SK-N-SH treated with all-trans-retinoic acid at 6 μM for 48 hours (cell line): ENCODE results near the gene SLC27A5.

Source experiments
- ATAC-seq: fragments of 200-7000 bp; cut with Tn5 transposase; 3 replicates; pipeline ENCODE4 v1.9.1; 2020; ENCODE audit warnings: mild to moderate bottlenecking, moderate library complexity
- ARNTL ChIP-seq: fragments of 450-650 bp; formaldehyde crosslinking; IDR thresholded peaks from 2 replicates; pipeline ENCODE4 v1.5.0; 2020; ENCODE audit warnings: low read depth, mild to moderate bottlenecking, moderate library complexity, borderline replicate concordance
- BACH2 ChIP-seq: fragments of 250-450 bp; sonication (Bioruptor Pico); IDR thresholded peaks from 2 replicates; pipeline ENCODE4 v1.9.0; 2021; ENCODE audit warnings: mild to moderate bottlenecking, borderline replicate concordance
- CSDC2 ChIP-seq: fragments of 250-450 bp; sonication (Bioruptor Pico); IDR thresholded peaks from 2 replicates; pipeline ENCODE4 v1.5.0; 2020; ENCODE audit warnings: mild to moderate bottlenecking, moderate library complexity
- ESRRG ChIP-seq: fragments of 250-450 bp; sonication (Bioruptor Pico); IDR thresholded peaks from 2 replicates; pipeline ENCODE4 v1.6.1; 2021; ENCODE audit warnings: mild to moderate bottlenecking
- GLIS3 ChIP-seq: fragments of 250-450 bp; sonication (Bioruptor Pico); IDR thresholded peaks from 2 replicates; pipeline ENCODE4 v1.5.0; 2020; ENCODE audit warnings: mild to moderate bottlenecking, moderate library complexity
- ISL1 ChIP-seq: fragments of 250-450 bp; sonication (Bioruptor Pico); IDR thresholded peaks from 2 replicates; pipeline ENCODE4 v2.1.2; 2022; ENCODE audit warnings: mild to moderate bottlenecking, moderate library complexity
- OSR1 ChIP-seq: fragments of 250-450 bp; sonication (Bioruptor Pico); IDR thresholded peaks from 2 replicates; pipeline ENCODE4 v1.8.0; 2022; ENCODE audit warnings: moderate library complexity, mild to moderate bottlenecking, inconsistent platforms
- PPARA ChIP-seq: fragments of 250-450 bp; sonication (Bioruptor Pico); IDR thresholded peaks from 2 replicates; pipeline ENCODE4 v1.5.0; 2020; ENCODE audit warnings: mild to moderate bottlenecking, borderline replicate concordance
- RARB ChIP-seq: fragments of 250-450 bp; sonication (Bioruptor Pico); IDR thresholded peaks from 2 replicates; pipeline ENCODE4 v1.8.0; 2021; ENCODE audit warnings: mild to moderate bottlenecking, moderate library complexity
- SNAI2 ChIP-seq: fragments of 250-450 bp; sonication (Bioruptor Pico); IDR thresholded peaks from 2 replicates; pipeline ENCODE4 v1.5.0; 2020; ENCODE audit warnings: mild to moderate bottlenecking, moderate library complexity
- TCF4 ChIP-seq: fragments of 250-450 bp; sonication (Bioruptor Pico); IDR thresholded peaks from 2 replicates; pipeline ENCODE4 v1.8.0; 2021; ENCODE audit warnings: mild to moderate bottlenecking, moderate library complexity, borderline replicate concordance
- TOX ChIP-seq: fragments of 250-450 bp; sonication (Bioruptor Pico); IDR thresholded peaks from 2 replicates; pipeline ENCODE4 v1.8.0; 2021; ENCODE audit warnings: mild to moderate bottlenecking, moderate library complexity, borderline replicate concordance
- ZC3H10 ChIP-seq: fragments of 250-450 bp; sonication (Bioruptor Pico); IDR thresholded peaks from 2 replicates; pipeline ENCODE4 v1.5.1; 2021; ENCODE audit warnings: mild to moderate bottlenecking, moderate library complexity
- ZFP30 ChIP-seq: fragments of 450-650 bp; formaldehyde crosslinking; IDR thresholded peaks from 2 replicates; pipeline ENCODE4 v1.5.0; 2022; ENCODE audit warnings: mild to moderate bottlenecking, moderate library complexity
- ZNF565 ChIP-seq: fragments of 450-650 bp; formaldehyde crosslinking; conservative IDR thresholded peaks from 2 replicates; pipeline ENCODE4 v1.5.0; 2020; ENCODE audit warnings: low read depth, mild to moderate bottlenecking, moderate library complexity
- ZNF70 ChIP-seq: fragments of 450-650 bp; formaldehyde crosslinking; IDR thresholded peaks from 2 replicates; pipeline ENCODE4 v1.5.0; 2020; ENCODE audit warnings: mild to moderate bottlenecking, moderate library complexity
- TF ChIP-seq, protein P1 (sequence below): fragments of 250-450 bp; sonication (Bioruptor Pico); IDR thresholded peaks from 2 replicates; pipeline ENCODE4 v1.8.0; 2021; ENCODE audit warnings: low read depth, mild to moderate bottlenecking, moderate library complexity, borderline replicate concordance
- TF ChIP-seq, protein P2 (sequence below): fragments of 250-450 bp; sonication (Bioruptor Pico); IDR thresholded peaks from 2 replicates; pipeline ENCODE4 v1.5.1; 2020; ENCODE audit warnings: low read depth, mild to moderate bottlenecking, moderate library complexity
- TF ChIP-seq, protein P3 (sequence below): fragments of 250-450 bp; sonication (Bioruptor Pico); IDR thresholded peaks from 2 replicates; pipeline ENCODE4 v1.5.0; 2020; ENCODE audit warnings: mild to moderate bottlenecking, moderate library complexity

The SLC27A5 gene

DNA sequence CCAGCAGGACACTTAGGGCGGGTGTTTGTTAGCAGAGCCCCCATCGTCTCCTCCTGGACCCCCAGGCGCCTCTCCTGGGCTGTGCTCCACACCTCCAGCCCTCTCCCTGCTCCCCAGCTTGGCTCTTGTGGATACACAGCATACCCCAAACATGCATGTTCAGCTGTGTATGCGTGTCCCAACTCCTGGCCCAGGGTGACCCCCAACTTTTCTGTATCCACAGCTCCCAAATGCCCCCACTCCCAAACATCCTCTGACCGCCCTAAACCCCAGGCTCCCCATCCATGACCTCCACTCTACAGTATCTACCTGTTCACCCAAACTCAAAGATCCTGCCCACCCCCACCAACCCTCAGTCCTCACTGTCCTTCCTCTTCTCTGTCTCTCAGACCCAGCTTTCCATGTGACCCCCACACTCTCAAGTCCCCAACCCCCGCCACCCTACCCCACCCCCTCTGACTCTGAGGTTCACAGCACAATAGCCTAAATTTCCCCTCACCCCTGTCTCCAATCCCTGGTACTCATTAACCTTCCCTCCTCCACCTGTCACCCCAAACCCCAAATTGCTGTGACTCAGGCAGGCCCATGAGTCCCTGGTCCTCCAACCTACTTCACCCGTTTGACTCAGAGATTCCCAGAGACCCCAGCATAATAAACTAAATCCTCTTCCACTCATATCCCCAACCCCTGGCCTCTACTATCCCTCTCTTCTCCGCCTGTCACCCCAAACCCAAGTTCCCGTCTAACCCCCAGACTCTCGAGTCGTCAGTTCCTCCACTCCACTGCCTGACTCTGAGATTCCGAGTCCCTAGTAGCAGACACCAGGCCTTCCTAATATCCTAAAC lies 45.7 kb upstream of the SLC27A5 start:
- ATAC-seq = no peak
- TF ChIP-seq TCF4 (CRISPR knock-in tag) (no peak), ARNTL (CRISPR knock-in tag) (no peak), ZNF565 (no peak), SNAI2 (no peak), ZC3H10 (CRISPR knock-in tag) (no peak), OSR1 (CRISPR knock-in tag) (no peak), GLIS3 (no peak), PPARA (CRISPR knock-in tag) (no peak), ESRRG (CRISPR knock-in tag) (no peak), ZNF70 (CRISPR knock-in tag) (no peak), BACH2 (no peak), RARB (no peak)
- TF ChIP-seq, protein P1, sequence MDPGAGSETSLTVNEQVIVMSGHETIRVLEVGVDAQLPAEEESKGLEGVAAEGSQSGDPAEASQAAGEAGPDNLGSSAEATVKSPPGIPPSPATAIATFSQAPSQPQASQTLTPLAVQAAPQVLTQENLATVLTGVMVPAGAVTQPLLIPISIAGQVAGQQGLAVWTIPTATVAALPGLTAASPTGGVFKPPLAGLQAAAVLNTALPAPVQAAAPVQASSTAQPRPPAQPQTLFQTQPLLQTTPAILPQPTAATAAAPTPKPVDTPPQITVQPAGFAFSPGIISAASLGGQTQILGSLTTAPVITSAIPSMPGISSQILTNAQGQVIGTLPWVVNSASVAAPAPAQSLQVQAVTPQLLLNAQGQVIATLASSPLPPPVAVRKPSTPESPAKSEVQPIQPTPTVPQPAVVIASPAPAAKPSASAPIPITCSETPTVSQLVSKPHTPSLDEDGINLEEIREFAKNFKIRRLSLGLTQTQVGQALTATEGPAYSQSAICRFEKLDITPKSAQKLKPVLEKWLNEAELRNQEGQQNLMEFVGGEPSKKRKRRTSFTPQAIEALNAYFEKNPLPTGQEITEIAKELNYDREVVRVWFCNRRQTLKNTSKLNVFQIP (CRISPR knock-in tag) = no peak
- TF ChIP-seq, protein P2, sequence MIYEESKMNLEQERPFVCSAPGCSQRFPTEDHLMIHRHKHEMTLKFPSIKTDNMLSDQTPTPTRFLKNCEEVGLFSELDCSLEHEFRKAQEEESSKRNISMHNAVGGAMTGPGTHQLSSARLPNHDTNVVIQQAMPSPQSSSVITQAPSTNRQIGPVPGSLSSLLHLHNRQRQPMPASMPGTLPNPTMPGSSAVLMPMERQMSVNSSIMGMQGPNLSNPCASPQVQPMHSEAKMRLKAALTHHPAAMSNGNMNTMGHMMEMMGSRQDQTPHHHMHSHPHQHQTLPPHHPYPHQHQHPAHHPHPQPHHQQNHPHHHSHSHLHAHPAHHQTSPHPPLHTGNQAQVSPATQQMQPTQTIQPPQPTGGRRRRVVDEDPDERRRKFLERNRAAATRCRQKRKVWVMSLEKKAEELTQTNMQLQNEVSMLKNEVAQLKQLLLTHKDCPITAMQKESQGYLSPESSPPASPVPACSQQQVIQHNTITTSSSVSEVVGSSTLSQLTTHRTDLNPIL (CRISPR knock-in tag) = no peak
- TF ChIP-seq, protein P3, sequence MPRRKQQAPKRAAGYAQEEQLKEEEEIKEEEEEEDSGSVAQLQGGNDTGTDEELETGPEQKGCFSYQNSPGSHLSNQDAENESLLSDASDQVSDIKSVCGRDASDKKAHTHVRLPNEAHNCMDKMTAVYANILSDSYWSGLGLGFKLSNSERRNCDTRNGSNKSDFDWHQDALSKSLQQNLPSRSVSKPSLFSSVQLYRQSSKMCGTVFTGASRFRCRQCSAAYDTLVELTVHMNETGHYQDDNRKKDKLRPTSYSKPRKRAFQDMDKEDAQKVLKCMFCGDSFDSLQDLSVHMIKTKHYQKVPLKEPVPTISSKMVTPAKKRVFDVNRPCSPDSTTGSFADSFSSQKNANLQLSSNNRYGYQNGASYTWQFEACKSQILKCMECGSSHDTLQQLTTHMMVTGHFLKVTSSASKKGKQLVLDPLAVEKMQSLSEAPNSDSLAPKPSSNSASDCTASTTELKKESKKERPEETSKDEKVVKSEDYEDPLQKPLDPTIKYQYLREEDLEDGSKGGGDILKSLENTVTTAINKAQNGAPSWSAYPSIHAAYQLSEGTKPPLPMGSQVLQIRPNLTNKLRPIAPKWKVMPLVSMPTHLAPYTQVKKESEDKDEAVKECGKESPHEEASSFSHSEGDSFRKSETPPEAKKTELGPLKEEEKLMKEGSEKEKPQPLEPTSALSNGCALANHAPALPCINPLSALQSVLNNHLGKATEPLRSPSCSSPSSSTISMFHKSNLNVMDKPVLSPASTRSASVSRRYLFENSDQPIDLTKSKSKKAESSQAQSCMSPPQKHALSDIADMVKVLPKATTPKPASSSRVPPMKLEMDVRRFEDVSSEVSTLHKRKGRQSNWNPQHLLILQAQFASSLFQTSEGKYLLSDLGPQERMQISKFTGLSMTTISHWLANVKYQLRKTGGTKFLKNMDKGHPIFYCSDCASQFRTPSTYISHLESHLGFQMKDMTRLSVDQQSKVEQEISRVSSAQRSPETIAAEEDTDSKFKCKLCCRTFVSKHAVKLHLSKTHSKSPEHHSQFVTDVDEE (CRISPR knock-in tag) = no peak

DNA sequence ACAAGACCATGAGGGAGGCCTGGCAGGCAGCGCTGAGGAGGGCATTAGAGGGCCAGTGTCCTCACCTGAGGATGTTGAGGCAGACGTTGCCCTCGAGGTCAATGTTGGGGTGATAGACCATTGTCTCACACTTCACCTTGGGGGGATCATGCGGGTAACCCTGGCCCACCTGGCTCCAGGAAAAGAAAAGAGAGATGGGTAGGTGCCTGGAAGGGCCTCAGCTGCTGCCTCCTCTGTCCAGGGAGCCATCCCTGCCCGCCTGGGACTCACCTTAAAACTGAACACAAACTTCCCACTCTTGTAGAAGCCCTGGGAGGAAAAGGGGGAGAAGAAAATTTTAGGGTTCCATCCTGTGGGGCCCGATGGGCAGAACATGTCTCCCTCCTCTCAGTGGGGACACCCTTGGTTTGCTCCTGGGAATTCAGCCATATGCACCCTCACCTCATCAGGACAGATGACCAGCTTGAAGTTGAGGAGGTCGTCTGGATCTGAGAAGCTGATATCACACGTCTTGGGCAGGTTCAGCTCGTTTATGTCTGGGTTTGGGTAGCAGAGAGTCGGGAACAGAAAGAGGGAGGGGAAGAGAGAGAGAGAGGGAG lies 44.9 kb upstream of the SLC27A5 start:
- no peak for ATAC-seq
- no peak for TF ChIP-seq ZFP30 (CRISPR knock-in tag)
- no peak for TF ChIP-seq ZC3H10 (CRISPR knock-in tag)
- no peak for TF ChIP-seq ZNF565
- TF ChIP-seq ESRRG (CRISPR knock-in tag) = no peak
- TF ChIP-seq SNAI2 = no peak
- TF ChIP-seq ISL1 (CRISPR knock-in tag) = no peak
- no peak for TF ChIP-seq ZNF70 (CRISPR knock-in tag)
- TF ChIP-seq, protein P1 (CRISPR knock-in tag) = no peak
- TF ChIP-seq CSDC2 = no peak

DNA sequence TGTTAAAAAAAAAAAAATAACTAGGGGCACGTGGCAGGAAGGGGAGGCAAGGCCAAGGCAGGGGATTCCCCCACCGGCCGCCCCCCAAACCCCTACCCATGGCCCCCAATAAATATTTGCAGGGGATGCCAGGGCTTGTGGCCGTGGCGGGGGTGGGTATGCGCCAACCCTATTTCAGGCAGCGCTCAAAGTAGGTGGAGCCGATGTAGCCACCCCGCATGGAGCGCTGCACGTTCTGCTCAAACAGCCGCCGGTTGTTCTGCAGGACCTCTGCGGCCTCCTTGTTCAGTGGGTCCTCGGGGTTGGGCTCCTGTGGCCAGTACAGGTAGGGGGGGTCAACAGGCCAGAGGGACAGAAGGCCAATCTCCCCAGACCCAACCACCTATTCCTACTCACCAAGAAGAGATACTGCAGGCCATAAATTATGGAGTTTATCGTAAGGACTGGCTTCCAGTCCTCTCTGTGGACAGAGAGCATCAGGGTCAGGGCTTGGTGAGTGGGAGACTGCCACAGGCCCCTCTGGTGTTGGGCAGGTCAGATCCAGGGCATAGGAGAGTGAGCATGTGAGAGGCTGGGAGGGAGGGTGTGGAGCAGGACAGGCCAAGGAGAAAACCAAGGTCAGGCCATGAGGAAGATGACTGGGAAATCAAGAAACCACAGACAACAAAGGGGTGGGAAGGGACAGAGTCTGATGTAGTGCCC lies 44.3 kb upstream of the SLC27A5 start:
- TF ChIP-seq CSDC2 = no peak
- no peak for ATAC-seq

DNA sequence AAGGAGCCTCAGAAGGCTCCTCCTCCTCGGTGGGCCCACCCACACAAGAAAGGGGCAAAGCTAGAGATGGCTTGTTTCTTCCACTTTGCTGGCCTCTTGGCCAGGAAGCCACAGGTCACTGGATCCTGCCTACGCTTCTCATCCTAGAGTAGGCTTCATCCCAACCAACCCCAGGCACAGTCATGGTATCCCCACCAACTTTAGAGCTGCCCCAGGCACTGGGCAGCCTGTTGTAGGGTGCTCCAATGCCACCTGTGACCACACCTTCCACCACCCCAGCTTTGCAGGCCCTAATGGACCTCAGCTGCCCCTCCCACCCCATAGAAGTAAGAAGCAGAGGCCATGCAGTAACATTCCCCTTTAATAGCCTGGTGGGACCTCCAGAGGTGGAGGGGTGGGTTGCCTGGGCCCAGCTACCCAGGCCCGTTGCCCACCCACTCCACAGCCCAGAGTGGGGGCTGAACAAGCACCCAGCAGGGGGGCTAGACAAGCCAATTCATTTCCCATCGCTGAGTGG lies 43.6 kb upstream of the SLC27A5 start:
- no peak for ATAC-seq
- TF ChIP-seq, protein P2 (CRISPR knock-in tag) = 0 out of 2 replicates have a peak, but pooled peaks have one; percentile 5
- TF ChIP-seq TOX (CRISPR knock-in tag) = no peak
- TF ChIP-seq, all 23 proteins: peak for 1
